Measurements from ENCODE around the gene UBXN11.

DNA sequence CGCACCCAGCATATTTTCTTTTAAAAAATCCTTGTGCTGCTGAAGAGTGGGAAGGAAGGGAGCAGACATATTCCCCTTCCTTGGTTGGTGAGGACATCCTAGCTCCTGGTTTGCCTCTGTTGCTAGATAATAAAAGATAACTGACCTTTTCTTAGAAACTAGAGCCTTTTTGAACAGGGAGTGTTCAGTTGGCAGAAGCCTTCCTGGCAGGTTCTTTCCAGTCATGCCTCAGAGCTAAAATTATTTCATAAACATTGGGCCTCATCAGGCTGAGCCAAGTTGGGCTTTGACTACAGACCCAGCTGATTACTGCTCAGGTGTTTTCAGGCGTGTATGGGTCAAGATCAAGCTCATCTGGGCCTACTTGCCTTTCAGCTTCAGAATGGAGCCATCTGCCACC lies 49.2 kb downstream of the UBXN11 start:
- TF ChIP-seq GATA3 (IDR thresholded peaks at IDR 0.05; ENCODE audit: low read depth, low read length) = no peak
- TF ChIP-seq GATA2 (IDR thresholded peaks at IDR 0.05; ENCODE audit: low read depth, low read length) = no peak
